COR-L47 (cell line): ENCODE measurements around the gene RASGEF1C.

ENCODE experiments used
- DNase-seq: peaks from one replicate; lab custom pipeline; 2025; lab: John Stamatoyannopoulos, UW

Gene RASGEF1C

GRCh38 chr5:180209137-180209581 is at the start of gene RASGEF1C:
TSS of gene RASGEF1C (minus strand) at chr5:180209211. CDS start at chr5:180138052, 71,159 bp downstream.
- peak; percentile 49 for DNase-seq

- no peak for DNase-seq
Observed at GRCh38 chr5:180253036-180253824, 44.2 kb upstream of the RASGEF1C start.

DNA sequence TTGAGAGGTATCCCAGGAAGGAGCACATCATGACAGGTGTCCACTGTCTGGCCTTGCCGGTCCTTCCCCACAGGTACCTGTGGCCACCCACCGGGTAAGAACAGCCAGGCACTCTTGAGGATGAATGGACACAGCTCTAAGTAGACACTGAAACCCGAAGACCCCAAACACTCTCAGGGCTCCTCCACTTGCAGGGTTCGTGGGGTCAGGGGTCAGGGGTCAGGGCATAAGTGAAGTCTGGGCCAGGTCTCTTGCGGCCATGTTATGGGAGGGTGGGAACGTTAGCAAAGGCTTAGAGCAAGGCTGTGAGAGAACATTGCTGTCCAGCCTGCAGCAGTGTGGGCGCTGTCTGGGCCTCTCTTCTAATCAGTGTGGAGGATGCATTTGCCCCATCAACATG is 42.9 kb upstream of the RASGEF1C start:
- no peak for DNase-seq

DNA sequence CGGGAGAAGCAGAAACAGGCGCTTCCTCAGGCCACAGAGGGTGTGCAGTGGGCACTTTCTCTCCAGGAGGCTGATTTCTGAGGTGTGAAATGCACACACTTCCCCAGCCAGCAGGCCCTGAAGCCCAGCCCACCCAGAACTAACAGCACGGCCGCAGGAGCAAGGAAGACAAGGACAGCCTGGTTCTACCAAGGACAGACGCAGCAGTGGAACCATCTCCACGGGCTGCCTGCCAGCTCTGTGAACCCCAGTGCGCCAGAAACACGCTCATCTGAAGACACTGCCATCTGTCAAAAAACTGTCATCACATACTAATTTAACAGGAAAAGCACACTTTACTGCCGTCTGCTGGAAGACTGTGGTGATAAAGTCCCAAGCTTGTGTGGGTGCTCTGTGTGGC is 42.1 kb upstream of the RASGEF1C start:
- DNase-seq = no peak

- DNase-seq = no peak
Observed at GRCh38 chr5:180250329-180250728, 41.3 kb upstream of the RASGEF1C start.

GRCh38 chr5:180241600-180241999 is 32.6 kb upstream of the RASGEF1C start:
- no peak for DNase-seq

DNA sequence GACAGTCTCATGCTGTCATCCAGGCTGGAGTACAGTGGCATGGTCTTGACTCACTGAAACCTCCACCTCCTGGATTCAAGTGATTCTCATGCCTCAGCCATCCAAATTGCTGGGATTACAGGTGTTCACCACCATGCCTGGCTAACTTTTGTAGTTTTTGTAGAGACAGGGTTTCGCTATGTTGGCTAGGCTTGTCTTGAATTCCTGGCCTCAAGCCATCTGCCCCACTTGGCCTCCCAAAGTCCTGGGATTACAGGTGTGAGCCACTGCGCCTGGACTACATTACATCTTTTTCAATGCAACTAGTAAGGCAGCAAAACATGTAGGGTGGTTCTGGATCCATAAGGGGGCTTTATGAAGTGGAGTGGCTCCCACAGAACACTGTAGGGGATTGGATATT is 29.6 kb upstream of the RASGEF1C start:
- DNase-seq = no peak

DNA sequence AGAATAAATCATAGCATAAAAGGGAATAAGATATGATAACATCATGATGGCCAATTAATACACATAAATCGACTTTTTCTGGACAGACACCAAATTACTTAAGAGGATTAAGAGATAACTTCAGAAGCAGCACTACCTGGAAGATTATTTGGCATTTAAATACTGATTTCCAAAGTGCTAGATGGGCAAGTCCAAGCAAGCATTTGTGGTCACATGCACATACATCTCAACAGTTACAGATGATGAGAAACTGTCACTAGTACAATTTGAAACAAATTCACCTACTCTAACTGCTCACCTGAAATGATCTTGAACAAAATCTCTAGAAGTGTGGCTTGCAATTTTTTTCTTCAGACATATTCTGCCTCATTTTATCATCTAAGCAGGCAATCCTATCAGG is 26.8 kb upstream of the RASGEF1C start:
- no peak for DNase-seq

GRCh38 chr5:180235077-180235476 is 26.1 kb upstream of the RASGEF1C start:
- DNase-seq = no peak

DNA sequence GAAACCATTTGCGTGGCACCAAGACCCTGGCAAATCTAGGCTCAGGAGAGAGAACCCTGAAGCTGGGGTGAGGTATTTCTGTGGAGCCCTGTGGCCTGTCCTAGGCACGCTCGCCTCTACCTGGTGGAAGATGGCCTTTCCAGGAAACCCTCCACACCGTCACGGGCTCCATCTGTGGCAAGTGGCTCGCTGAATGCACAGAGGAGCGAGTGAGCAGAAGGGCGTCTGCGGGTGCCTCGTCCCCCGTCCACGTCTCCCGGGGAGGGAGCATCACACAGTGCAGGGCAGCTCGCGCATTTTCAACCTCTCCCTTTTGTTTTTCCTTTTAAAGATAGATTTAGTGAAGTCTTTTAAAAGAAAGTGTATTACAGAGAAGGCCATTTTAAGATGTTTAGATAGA is 25.3 kb upstream of the RASGEF1C start:
- no peak for DNase-seq

- DNase-seq = no peak
Observed at GRCh38 chr5:180233729-180234128, 24.7 kb upstream of the RASGEF1C start.

DNA sequence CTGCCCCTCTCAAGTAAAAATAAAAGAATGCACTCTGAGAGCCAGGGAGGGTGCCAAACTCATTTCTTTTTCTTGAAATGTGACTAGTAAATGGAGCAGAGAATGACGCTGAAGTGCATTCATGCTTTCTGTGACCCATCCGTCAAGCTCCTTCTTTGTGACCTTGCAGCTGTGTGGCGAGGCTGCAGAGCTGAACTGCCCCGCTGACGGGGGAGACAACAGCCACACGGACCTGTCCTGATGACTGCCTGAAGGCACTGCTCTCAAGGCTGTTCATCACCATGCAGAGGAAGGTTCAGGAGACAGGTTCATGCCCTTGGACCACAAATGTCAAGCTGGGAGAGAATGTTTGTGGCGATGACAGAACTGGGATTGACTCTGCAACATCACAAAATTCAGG is 21.0 kb upstream of the RASGEF1C start:
- no peak for DNase-seq

DNA sequence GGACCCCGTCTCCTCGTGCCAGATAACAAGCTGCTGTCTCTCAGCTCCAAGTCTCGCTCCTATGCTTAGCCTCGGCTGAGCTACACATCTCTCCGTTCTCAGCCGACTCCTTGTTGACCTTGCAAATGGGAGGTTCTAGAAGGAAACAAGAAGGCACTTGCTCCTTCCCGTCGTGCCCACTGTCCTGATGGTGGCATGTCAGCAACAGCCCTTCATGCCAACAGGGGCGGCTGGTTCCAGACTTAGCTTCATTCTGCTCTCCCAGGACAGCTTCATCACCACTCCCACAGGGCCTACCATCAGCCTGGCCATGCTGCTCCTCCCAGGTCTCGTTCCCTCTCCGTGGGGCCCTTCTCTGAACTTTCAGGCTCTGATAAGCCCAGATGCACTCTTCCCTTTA is 13.0 kb upstream of the RASGEF1C start:
- DNase-seq = no peak

- no peak for DNase-seq
Observed at GRCh38 chr5:180217797-180218196, 8.8 kb upstream of the RASGEF1C start.

DNA sequence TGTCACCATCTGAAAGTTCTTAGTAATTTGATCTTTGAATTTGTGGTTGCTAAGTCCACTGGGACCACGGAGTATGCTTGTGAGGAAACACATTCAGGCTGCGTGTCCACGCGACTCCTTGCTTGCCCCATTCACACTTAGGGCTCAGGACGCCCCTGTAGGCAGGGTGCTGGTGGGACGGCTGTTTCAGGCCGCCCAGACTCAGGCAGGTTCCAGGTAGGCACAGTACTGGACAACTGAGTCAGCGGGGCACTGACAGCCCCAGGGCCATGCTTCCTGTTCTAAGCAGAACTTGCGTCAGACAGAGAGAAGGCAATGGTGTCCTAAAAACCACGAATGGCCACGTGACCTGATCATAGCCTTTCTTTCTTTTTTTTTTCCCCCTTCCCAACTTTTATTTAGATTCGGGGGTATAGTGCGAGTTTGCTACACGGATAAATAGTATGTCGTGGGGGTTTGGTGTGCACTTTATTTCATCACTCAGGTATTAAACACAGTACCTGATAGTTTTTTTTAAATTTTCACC is 7.7 kb upstream of the RASGEF1C start:
- no peak for DNase-seq

DNA sequence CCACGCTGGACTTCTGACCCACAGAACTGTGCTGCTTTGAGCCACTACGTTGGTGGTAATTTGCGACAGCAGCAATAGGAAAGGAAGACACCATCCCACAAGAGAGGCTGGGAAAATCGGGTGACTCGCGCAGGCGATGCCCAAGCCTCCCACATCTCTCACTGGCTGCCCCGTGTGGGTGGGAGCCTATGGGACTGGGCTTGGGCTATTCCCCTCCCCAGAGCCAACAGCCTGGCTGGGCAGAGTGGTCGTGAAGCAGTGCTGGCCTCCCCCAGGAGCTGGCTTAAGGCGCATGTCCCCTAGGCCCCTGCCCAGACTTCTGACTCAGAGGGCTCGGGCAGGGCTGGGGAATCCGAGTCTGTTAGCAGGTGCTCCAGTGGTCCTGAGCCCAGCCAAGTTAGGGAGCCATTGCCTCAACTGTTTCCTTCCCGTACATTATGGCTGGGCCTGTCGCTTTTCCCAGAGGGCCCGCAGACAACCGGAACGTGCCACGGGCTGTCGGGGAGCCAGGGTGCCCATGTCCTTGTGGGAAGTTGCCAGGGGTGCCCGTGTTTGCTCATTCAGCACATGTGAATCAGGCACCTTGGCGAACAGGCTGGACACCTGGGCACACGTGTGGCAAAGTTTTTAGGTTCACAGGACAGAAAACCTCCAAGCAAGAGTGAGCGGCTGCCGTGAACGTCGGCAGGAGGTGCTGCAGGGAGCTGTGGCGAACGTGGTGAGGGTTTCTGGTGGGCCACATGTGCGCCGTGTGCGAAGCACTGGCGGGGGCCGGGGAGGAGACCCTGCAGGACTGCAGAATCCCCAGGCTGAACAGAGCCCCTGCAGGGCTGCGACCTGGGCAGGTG is 7.0 kb upstream of the RASGEF1C start:
- DNase-seq = no peak

- DNase-seq = no peak
Observed at GRCh38 chr5:180214870-180215770, 6.1 kb upstream of the RASGEF1C start.

GRCh38 chr5:180213657-180214207 is 4.7 kb upstream of the RASGEF1C start:
- no peak for DNase-seq

DNA sequence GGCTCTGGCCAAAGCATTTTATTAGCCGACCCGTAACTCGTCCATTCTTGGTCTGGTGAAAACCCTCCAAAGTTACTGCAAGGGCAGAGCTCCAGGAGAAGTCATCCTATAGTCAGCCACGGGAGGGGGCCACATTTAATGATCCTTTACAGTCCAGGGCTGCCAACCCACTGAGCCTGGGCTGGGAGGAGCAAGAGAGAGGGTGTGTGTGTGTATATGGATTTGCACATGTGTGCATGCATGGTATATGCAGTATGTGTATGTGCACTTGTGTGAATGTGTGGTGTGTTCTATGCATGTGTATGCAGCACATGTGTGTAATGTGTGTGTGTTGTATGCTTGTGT is 4.2 kb upstream of the RASGEF1C start:
- DNase-seq = no peak

- DNase-seq = no peak
Observed at GRCh38 chr5:180212363-180213255, 3.6 kb upstream of the RASGEF1C start.

GRCh38 chr5:180211761-180212035 is 2.7 kb upstream of the RASGEF1C start:
- DNase-seq = no peak
